Smooth muscle cell (in vitro differentiated cells): Measurements from ENCODE around the gene ATXN10. TPM values are rescaled to one million over a fixed set of nuclear protein-coding genes. Genes with fewer than 3 reads are reported as not detected.

Source experiments
- DNase-seq: peaks from one replicate; lab custom pipeline; 2025; ENCODE audit not compliant: unreplicated experiment; lab: John Stamatoyannopoulos, UW
- H2AFZ ChIP-seq: fragments of 200-600 bp; sonication (generic); 2 replicates; pipeline ENCODE4 v1.6.0; 2016; ENCODE audit warnings: antibody characterized with exemption, low read depth, mild to moderate bottlenecking
- H3F3A ChIP-seq: fragments of 200-600 bp; sonication (generic); 2 replicates; pipeline ENCODE4 v1.6.0; 2017; ENCODE audit warnings: antibody characterized with exemption, low read depth
- H3K27ac ChIP-seq: fragments of 200-600 bp; sonication (generic); 2 replicates; pipeline ENCODE4 v1.5.1; 2016; ENCODE audit warnings: low read depth, mild to moderate bottlenecking
- H3K27me3 ChIP-seq: fragments of 200-600 bp; sonication (generic); 2 replicates; pipeline ENCODE4 v1.6.1; 2016; ENCODE audit warnings: low read depth, mild to moderate bottlenecking
- H3K36me3 ChIP-seq: fragments of 200-600 bp; sonication (generic); 2 replicates; pipeline ENCODE4 v1.5.1; 2016; ENCODE audit warnings: low read depth
- H3K4me1 ChIP-seq: fragments of 200-600 bp; sonication (generic); 2 replicates; pipeline ENCODE4 v1.5.1; 2016; ENCODE audit warnings: low read depth
- H3K4me2 ChIP-seq: fragments of 200-600 bp; sonication (generic); 2 replicates; pipeline ENCODE4 v1.6.0; 2016; ENCODE audit warnings: mild to moderate bottlenecking
- H3K4me3 ChIP-seq: fragments of 200-600 bp; sonication (generic); 2 replicates; pipeline ENCODE4 v1.5.1; 2016; ENCODE audit warnings: mild to moderate bottlenecking
- H3K79me2 ChIP-seq: fragments of 200-600 bp; sonication (generic); 2 replicates; pipeline ENCODE4 v1.6.0; 2016; ENCODE audit warnings: low read depth, mild to moderate bottlenecking
- H3K9ac ChIP-seq: fragments of 200-600 bp; sonication (generic); 2 replicates; pipeline ENCODE4 v1.6.0; 2016; ENCODE audit warnings: low read depth
- H3K9me3 ChIP-seq: fragments of 200-600 bp; sonication (generic); replicated peaks from 2 replicates; pipeline ENCODE4 v1.5.1; 2016; ENCODE audit warnings: low read depth
- H4K20me1 ChIP-seq: fragments of 200-600 bp; sonication (generic); 2 replicates; pipeline ENCODE4 v1.6.0; 2016; ENCODE audit warnings: low read depth
- WGBS: methylation state at CpG from one replicate; pipeline ENCODE4 v1.1.7; 2016; ENCODE audit warnings: low lambda C conversion rate; 5-methylcytosine and 5-hydroxymethylcytosine counted together
- polyA plus RNA-seq: library from polyadenylated mRNA; unstranded; fragments of >200 nt; fragmentation: Nextera tagmentation; extraction: Ambion mirVana; gene quantifications from 2 replicates; pipeline ENCODE4 v1.2.1, GENCODE V29; 2016
- total RNA-seq: library from RNA; depleted of rRNA; stranded (reverse); fragments of >200 nt; gene quantifications from 2 replicates; pipeline ENCODE4 v1.2.3, GENCODE V29; 2014
- TF ChIP-seq, protein P1 (sequence below): fragments of 200-600 bp; sonication (generic); IDR thresholded peaks from 2 replicates; pipeline ENCODE4 v1.5.1; 2017; ENCODE audit warnings: borderline replicate concordance, mild to moderate bottlenecking, antibody characterized with exemption; ENCODE audit not compliant: insufficient read depth, poor library complexity, severe bottlenecking

The ATXN10 gene
- total and polyA plus RNA-seq, 2 experiments from 2014 or later = 117 to 131 TPM

DNA sequence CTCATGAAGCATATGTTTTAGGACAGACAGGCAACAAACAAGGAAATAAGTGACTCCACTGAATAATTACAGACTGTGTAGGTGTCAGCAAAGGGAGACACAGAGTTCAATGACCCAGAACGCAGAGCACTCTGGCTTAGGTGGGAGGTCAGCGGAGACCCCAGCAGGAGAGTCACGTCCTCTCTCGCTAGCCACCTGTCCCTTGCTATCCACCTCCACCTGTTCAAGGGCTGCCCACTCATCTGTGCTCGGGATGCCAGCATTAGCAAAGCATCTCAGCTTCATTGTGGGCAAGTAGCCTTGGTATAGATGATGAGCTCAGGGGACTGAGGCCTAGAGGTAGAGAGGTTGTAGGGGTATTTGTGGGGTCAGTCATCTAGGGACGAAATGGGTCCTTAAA lies 21.8 kb upstream of the ATXN10 start:
- Histone ChIP-seq H3F3A (no peaks in the 10 kb centered on the region), H3K27me3 (no peaks in the 10 kb centered on the region), H3K4me1 (no peaks in the 10 kb centered on the region), H3K27ac (no peak overlapping the region), H2AFZ (no peak overlapping the region), H3K4me2 (no peak overlapping the region), H3K9ac (no peak overlapping the region), H4K20me1 (no peaks in the 10 kb centered on the region), H3K9me3 (no peaks in the 10 kb centered on the region), H3K79me2 (no peaks in the 10 kb centered on the region), H3K36me3 (no peaks in the 10 kb centered on the region), H3K4me3 (no peak overlapping the region)
- WGBS = 91% methylated on average over 6 of the region's 6 CpGs
- no peak for DNase-seq
- TF ChIP-seq, protein P1, sequence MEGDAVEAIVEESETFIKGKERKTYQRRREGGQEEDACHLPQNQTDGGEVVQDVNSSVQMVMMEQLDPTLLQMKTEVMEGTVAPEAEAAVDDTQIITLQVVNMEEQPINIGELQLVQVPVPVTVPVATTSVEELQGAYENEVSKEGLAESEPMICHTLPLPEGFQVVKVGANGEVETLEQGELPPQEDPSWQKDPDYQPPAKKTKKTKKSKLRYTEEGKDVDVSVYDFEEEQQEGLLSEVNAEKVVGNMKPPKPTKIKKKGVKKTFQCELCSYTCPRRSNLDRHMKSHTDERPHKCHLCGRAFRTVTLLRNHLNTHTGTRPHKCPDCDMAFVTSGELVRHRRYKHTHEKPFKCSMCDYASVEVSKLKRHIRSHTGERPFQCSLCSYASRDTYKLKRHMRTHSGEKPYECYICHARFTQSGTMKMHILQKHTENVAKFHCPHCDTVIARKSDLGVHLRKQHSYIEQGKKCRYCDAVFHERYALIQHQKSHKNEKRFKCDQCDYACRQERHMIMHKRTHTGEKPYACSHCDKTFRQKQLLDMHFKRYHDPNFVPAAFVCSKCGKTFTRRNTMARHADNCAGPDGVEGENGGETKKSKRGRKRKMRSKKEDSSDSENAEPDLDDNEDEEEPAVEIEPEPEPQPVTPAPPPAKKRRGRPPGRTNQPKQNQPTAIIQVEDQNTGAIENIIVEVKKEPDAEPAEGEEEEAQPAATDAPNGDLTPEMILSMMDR = no peak

DNA sequence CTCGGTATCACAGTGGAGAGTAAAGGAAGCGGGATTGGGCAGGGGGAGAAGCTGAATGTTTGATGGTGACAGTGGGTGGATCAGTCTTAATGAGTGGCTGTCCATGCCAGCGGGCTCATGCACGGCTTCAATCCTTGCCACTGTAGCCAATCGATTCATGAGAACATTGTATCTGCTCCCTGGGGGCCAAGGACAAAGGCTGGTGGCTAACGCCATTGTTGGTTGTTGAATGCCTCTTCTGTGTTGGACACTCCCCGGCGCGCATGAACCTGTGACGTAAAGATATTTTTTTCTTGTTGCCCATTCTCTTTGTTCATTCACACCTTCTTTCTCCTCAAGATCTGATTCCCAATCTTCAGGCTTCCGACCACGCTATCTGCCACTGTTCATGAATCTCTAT lies 20.9 kb upstream of the ATXN10 start:
- Histone ChIP-seq H3K79me2 (no peaks in the 10 kb centered on the region), H3K9ac (no peak overlapping the region), H3K36me3 (no peaks in the 10 kb centered on the region), H3K27ac (no peak overlapping the region), H4K20me1 (no peaks in the 10 kb centered on the region), H3K9me3 (no peaks in the 10 kb centered on the region), H3K4me2 (no peak overlapping the region), H3F3A (no peaks in the 10 kb centered on the region), H3K4me1 (no peaks in the 10 kb centered on the region), H3K4me3 (no peak overlapping the region), H3K27me3 (no peaks in the 10 kb centered on the region), H2AFZ (no peak overlapping the region)
- no peak for DNase-seq
- 92% methylated on average over 12 of the region's 12 CpGs for WGBS
- TF ChIP-seq, protein P1 = no peak

DNA sequence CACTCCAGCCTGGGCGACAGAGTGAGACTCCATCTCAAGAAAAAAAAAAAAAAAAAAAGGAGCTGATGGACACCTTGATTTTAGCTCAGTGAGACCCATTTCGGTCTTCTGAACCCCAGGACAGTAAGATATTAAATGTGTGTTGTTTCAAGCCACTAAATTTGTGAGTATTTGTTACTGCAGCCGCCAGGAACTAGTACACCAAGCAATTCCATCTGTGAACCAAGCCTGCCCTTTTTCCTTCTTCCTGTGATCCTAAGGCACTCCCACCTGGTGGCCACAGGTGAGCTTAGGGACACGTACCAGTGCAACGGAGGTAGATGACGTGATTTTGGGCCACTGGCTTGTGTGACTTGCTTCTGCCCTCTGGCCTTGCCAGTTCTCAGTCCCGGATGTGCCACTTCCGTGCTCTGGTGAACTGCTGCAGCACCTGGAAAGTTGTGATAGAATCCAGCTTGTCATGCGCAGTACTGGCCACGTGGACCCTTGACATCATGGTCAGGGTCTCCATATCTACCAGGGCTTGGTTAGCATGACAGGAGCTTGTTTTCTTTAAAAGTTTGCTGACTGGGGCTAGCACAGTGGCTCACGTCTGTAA lies 19.6 kb upstream of the ATXN10 start:
- TF ChIP-seq, protein P1 = no peak
- no peaks in the 10 kb centered on the region for H3F3A ChIP-seq
- no peak overlapping the region for H3K4me3 ChIP-seq
- no peaks in the 10 kb centered on the region for H3K36me3 ChIP-seq
- no peak overlapping the region for H2AFZ ChIP-seq
- H3K4me2 ChIP-seq = no peak overlapping the region
- H3K27ac ChIP-seq = no peak overlapping the region
- no peak overlapping the region for H3K9ac ChIP-seq
- no peak for DNase-seq
- WGBS = 92% methylated on average over 11 of the region's 11 CpGs
- H3K4me1 ChIP-seq = no peaks in the 10 kb centered on the region
- no peaks in the 10 kb centered on the region for H4K20me1 ChIP-seq
- H3K27me3 ChIP-seq = no peaks in the 10 kb centered on the region
- H3K9me3 ChIP-seq = no peaks in the 10 kb centered on the region
- H3K79me2 ChIP-seq = no peaks in the 10 kb centered on the region

DNA sequence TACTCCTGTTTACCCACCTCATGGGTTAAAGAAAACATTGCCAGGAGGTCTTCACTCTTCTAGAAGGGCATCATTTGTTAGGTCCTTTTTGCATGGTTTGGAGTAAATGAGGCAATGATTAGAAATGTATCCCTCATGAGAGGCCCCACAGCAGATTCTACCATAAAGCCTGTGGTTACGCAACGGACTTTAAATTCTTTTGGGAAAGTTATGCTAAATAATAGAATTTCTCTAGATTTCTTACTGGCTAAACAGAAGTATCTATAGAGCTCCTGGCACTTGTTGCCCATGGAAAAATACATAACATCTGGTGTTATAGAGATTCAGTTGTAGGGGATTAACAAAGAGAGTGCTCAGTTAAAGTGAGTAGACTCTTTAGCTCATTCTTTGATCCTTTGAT lies 15.1 kb upstream of the ATXN10 start:
- Histone ChIP-seq H3K79me2 (no peaks in the 10 kb centered on the region), H3K9me3 (no peaks in the 10 kb centered on the region), H3K4me3 (no peak overlapping the region), H3K36me3 (no peaks in the 10 kb centered on the region), H3K4me2 (no peak overlapping the region), H3K4me1 (no peaks in the 10 kb centered on the region), H3K27ac (no peak overlapping the region), H4K20me1 (no peaks in the 10 kb centered on the region), H3K27me3 (no peaks in the 10 kb centered on the region), H3F3A (no peaks in the 10 kb centered on the region), H3K9ac (no peak overlapping the region), H2AFZ (no peak overlapping the region)
- WGBS = 70% methylated on average over 2 of the region's 2 CpGs
- TF ChIP-seq, protein P1 = no peak
- no peak for DNase-seq
